Duodenal mucosa (tissue), 2 donors: ENCODE results near the gene ACVR2B.

Experiments
- H3K27ac ChIP-seq: one replicate; pipeline ENCODE4 v1.7.0; 2013; ENCODE audit warnings: low read depth, low read length
- H3K27me3 ChIP-seq, 2 donors: one replicate each; pipeline ENCODE4 v1.7.0; 2013; ENCODE audit warnings: low read length in 2 of 2, control low read depth in 1 of 2; ENCODE audit not compliant: insufficient read depth in 2 of 2, control insufficient read depth in 1 of 2
- H3K36me3 ChIP-seq, 2 donors: one replicate each; pipeline ENCODE4 v1.7.0; 2013; ENCODE audit warnings: low read length in 2 of 2, control low read depth in 1 of 2; ENCODE audit not compliant: insufficient read depth in 2 of 2, control insufficient read depth in 1 of 2
- H3K4me1 ChIP-seq, 2 donors: one replicate each; pipeline ENCODE4 v1.7.0; 2013; ENCODE audit warnings: low read length in 2 of 2, control low read depth in 1 of 2; ENCODE audit not compliant: insufficient read depth in 2 of 2, control insufficient read depth in 1 of 2
- H3K4me3 ChIP-seq, 2 donors: one replicate each; pipeline ENCODE4 v1.7.0; 2013; ENCODE audit warnings: low read length in 2 of 2, low read depth in 1 of 2
- H3K9ac ChIP-seq, 2 donors: one replicate each; pipeline ENCODE4 v1.7.0; 2013; ENCODE audit warnings: low read length in 2 of 2, low read depth in 1 of 2
- H3K9me3 ChIP-seq, 2 donors: one replicate each; pipeline ENCODE4 v1.7.0; 2013; ENCODE audit warnings: low read length in 2 of 2, control low read depth in 1 of 2; ENCODE audit not compliant: control insufficient read depth in 1 of 2

The ACVR2B gene

DNA sequence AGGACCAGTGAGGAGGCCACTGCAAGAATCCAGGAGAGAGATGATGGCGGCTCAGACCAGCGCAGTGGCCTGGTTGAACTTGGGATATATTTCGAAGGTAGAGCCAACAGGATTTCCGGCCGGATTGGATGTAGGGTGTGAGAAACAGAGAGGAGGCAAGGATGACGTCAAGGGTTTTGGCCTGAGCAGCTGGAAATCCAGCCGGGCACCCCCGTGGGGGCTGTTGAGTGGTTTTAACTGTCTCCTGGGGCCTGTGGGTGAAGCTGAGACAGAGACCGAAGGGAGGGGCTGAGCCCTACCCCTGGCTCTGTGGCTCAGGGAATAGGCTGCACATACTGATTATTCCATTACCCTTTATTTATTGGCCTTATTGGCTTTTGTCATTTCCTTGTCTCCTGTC lies 88.1 kb downstream of the ACVR2B start:
- no peaks in the 10 kb centered on the region for H3K27me3 ChIP-seq
- H3K27ac ChIP-seq = no peak overlapping the region
- H3K36me3 ChIP-seq = no peaks in the 10 kb centered on the region
- no peak overlapping the region for H3K9ac ChIP-seq
- H3K4me3 ChIP-seq = no peak overlapping the region
- H3K9me3 ChIP-seq = no peaks in the 10 kb centered on the region
- no peaks in the 10 kb centered on the region for H3K4me1 ChIP-seq
